NCI-H345 treated with DMSO at 0.1 percent for 48 hours (cell line): ENCODE data around the gene SLC22A17.

Experiments
- DNase-seq: peaks from one replicate; lab custom pipeline; 2025; ENCODE audit not compliant: unreplicated experiment; lab: John Stamatoyannopoulos, UW

Gene SLC22A17

GRCh38 chr14:23364164-23365035, 11.7 kb upstream of the SLC22A17 start:
- no peak for DNase-seq

GRCh38 chr14:23362200-23362599, 9.5 kb upstream of the SLC22A17 start:
- DNase-seq = no peak

DNA sequence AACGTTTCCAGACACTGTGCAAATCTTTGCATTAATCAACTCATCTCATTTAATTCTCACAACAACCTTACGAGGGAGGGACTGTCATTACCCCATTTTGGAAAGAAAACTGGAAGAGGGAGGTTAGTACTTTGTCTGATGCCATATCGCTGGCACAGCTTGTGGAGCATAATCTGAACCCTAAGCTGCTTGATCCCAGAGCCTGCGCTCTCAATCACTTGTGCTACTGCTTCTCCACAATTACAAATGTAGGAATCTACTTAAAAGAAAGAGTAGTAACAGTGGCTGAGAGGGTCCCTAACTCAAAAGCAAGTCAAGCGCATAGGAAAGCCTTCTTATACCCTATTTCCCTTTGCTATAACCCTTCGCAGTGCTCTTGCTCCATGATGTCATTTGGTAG, 9.1 kb upstream of the SLC22A17 start:
- no peak for DNase-seq

- no peak for DNase-seq
Measured at GRCh38 chr14:23361320-23361719, 8.6 kb upstream of the SLC22A17 start.

- DNase-seq = no peak
Measured at GRCh38 chr14:23360496-23360895, 7.8 kb upstream of the SLC22A17 start.

DNA sequence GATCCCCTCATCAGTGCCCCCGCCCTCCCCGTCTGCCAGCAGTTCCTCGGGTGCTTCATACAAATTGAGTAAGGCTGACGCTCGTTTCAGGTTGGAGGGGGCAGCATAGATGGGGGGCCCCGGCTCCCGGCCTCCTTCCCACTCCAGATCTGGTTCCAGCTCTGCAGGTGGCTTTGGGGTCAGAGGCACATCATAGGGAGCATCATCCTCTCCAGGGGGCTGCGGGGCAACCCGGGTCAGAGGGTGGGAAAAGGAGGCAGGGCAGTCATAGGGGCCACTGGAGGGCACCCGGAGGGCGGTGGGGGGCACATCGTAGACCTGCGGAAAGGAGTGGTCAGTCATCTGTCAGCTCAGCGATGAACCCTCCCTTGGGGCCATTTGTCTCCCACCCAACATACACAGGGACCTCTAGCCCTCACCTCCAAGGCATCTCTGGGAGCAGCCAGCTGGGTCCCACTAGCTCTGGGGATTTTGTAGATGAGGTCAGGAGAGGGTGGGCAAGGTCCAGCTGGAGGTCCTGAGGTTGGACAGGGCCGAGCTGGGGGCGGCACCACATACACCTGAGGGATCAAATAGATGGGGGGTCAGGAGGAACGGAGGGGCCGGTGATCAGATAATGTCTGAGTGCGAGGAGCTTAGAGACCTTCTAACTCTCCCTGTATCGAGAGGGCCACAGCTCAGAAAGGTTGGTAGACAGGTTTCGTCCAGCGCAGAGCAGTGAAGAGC, 7.2 kb upstream of the SLC22A17 start:
- DNase-seq = no peak

DNA sequence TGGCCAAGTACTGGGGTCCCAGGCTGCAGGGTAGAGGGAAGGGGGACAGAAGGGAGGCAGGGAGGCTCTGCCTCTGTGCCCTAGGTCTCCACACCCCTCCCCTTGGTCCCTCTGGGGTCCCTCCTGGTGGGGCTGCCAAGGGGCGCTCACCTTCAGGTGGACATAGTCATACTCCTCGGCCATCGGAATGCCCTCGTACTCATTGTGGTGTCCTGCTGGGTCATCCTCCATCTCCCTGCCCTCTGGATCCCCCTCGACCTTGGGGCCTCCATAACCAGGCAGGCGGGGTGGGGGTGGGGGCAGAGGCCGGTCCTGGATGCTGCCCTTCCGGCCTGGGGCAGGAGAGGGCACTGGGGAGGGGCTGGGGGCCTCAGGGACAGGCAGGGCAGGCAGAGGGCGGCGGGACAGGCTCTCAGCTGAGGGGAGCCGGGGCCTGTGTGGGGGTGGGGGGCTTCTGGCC, 6.5 kb upstream of the SLC22A17 start:
- no peak for DNase-seq

DNA sequence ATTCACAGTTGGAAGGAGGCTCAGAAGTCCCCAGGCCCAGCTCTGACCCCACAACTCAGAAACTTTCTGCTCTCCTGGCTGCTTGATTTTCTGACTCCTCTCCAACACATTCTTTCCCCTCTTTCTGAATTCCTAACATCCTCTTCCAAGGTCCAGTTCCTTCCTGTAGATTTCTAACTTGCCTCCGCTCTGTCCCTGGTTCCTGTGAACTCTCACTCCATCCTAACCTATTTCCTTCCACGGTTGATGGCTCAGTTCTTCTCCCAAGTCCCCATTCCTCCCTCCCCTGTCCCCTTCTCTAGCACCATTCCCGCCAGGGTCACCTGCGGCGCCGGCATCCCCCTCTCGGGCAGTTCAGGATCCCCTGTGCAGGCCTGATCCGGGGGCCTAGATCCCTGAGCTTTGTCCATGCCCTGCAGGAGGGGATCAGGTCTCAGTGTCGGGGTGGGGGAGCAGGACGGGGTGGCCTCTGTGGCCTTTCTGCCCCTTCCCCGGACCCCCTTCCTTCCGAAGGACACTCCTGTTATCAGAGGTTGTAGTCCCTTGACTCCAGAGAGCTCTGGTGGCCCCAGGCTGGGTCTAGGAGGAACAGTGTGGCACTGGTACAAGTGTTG, 6.0 kb upstream of the SLC22A17 start:
- no peak for DNase-seq

DNA sequence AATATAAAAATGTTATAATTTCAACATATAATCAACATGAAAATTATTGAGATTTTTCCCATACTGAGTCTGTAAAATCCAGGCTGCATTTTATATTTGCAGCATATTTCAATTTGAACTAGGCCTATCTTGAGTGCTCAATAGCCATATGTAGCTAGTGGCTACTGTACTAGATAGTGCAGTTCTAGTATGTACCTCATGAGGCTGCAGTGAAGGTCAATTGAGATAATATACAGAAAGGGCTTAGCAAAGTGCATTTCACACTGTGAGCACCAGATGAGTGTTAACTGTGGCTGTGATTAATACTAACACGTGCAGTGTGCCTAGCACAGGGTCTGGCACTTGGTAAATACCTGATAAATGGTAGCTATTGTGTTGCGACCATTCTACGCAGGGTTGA, 5.4 kb upstream of the SLC22A17 start:
- DNase-seq = no peak

DNA sequence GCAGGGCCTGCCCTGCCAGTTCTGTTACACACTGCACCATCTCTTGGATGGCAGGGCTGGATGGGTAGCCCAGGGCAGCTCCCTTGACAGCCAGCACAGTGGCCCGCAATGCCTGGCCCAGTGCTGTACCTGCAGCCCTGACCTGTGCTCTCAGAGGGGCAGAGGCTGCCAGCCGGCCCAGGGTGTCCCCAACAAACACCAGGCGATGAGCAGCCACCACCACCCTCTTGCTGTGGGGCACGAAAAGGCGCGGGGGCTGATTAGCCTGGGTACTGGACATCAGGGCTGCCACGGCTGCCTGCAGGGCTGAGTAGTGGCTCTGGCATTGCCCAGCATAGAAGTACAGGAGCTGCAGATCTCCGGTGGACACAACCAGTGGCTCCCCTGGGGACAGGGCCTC, 4.6 kb upstream of the SLC22A17 start:
- DNase-seq = no peak

DNA sequence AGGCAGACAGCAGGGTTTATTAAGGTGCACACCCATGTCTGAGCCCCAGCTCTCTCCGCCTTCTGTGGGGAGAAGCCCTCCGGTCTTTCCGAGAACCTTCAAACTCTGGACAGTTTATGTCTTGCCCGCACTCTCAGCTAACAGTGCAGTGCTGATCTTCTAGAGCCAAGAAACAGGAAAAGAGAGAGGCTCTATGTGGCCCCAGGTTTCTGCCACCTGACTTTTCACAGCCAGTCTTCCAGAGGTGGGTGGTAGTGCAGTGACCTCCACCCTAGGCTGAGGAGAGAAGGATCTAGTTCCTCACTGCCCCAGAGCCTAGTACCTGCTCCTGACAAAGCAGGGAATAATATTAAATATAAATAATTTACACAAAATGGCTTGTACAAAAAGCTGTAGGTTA, 4.0 kb upstream of the SLC22A17 start:
- no peak for DNase-seq

DNA sequence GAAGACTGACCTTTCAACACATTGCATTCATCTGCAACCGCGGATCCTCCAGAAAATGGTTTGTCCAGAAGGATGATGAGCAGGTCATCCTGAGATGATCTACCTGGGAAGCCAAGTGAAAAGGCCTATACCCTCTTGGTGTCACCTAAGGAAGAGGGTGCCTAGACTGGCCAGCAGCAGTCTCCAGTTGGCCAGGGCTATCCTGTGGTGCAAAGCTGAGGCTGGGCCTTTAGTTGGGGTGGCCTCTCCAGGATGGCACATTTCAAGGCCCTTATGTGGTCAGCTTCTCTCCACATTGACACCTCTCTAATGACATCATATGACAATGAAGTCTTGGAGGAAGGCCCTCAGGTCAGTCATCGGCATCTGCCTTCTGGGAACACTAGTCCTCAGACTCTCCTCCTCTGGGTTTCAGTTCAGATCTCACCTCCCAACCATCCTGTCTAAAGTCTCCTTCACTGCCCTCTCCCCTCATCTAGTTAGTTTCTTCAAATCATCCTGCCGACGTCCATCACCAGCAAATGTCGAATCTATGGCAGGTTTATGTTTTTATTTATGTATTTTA, 3.3 kb upstream of the SLC22A17 start:
- no peak for DNase-seq

DNA sequence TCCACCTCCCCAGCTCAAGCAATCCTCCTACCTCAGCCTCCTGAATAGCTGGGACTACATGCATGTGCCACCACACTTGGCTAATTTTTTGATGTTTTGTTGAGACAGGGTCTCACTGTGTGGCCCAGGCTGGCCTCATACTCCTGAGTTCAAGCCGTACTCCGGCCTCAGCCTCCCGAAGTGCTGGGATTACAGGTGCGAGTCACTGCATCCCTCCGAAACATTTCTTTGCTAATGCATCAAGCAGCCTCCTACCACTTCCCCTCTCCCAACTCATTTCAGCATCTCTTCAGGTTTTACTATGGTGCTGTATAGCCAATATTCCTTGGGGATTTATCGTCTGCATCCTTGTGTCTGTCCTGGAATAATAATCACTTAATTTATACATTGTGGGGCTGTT, 2.3 kb upstream of the SLC22A17 start:
- no peak for DNase-seq

DNA sequence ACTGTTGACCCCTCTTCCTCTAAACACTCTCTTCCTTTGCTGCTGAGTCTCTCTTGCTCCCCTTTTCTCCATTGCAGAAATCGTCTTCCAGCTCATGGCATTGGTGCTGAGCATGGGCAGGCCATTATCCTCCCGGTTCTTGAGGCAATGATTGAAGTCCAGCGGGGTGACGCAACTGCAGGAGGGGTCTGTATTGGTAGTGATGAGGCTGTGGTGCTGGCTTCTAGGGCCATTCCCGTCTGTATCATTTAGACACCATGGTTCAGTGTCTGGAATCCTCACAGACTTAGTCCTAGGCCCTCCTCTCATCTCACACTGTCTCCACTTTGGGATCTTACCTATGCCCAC, 720 bp upstream of the SLC22A17 start:
- no peak for DNase-seq

DNA sequence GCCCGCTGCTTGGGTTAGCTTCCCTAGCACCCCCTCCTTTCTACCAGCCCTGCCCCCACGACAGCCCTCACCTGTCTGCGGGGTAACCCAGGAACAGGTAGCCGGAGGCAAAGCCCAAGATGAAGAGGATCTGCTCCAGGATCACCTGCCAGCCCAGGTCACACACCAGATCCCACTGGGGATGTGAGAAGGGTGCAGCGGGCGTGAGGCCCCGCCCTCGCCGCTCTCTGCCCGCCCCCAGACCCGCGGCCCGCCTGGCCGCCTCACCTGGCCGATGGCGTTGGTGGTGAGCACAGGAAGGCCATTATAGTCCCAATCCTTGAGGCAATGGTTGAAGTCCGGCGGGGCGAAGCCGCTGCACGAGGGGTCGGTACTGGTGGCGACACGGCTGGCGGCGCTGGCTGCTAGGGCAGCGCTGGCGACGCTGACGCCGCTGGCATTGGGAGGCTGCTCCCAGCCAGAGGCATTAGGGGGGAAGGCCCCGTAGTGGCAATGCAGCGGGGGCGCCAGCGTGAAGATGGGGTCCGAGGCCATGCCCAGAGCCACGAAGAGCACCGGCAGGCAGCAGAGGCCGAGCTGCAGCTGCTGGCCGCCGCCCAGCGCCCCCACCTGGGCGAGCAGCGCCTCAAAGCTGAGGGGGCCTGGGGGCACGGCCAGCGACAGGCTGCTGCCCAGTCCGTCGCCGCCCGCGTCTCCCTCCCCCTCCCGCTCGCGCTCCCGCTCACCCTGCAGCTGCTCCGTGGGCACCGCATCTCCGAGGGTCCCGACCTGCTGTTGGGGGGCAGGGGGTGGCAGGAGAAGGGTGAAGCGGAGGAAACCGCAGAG, 794 bp downstream of the SLC22A17 start:
- no peak for DNase-seq

- DNase-seq = no peak
Measured at GRCh38 chr14:23349156-23349845, 3.4 kb downstream of the SLC22A17 start.

GRCh38 chr14:23348297-23348655, 4.4 kb downstream of the SLC22A17 start:
- no peak for DNase-seq

GRCh38 chr14:23347406-23348296, 5.0 kb downstream of the SLC22A17 start:
- no peak for DNase-seq

GRCh38 chr14:23346693-23347405, 5.8 kb downstream of the SLC22A17 start:
- DNase-seq = no peak
